ENCODE results near the gene TRIM46. TPM values are rescaled to one million over a fixed set of nuclear protein-coding genes. Genes with fewer than 3 reads are reported as not detected.
"Not testable (repeated sequence)": the region's sequence is repeated elsewhere in the genome, so short reads cannot be mapped to it uniquely, and the experiment has no call there.

The TRIM46 gene
- total RNA-seq, 1 experiment from 2014 or later = 1.0 TPM

- H3K4me1 ChIP-seq; H3K27ac ChIP-seq; H3K9me3 ChIP-seq (replicated peaks); DNase-seq; H3K36me3 ChIP-seq; H3K27me3 ChIP-seq; H3K4me3 ChIP-seq: not testable (repeated sequence)
These were observed 9.9 kb upstream of the TRIM46 start for GRCh38 chr1:155163785-155164184.

GRCh38 chr1:155164625-155165024 lies 9.0 kb upstream of the TRIM46 start:
- H3K9me3 ChIP-seq (replicated peaks); H3K4me3 ChIP-seq; H3K36me3 ChIP-seq; DNase-seq; H3K4me1 ChIP-seq; H3K27ac ChIP-seq; H3K27me3 ChIP-seq: not testable (repeated sequence)

- H3K36me3 ChIP-seq = no peaks in the 10 kb centered on the region
- H3K27ac ChIP-seq = no peak overlapping the region
- peak in 1 of 2 experiments; percentile 35 for DNase-seq
- H3K27me3 ChIP-seq = no peaks in the 10 kb centered on the region
- no peaks in the 10 kb centered on the region for H3K9me3 ChIP-seq (replicated peaks)
- peaks cover 3% of the 10 kb centered on the region; the same call in 1 of the 2 replicates for H3K4me1 ChIP-seq
- H3K4me3 ChIP-seq = peak overlapping the region; percentile 17; the same call in 1 of the 2 replicates
These were observed 7.6 kb upstream of the TRIM46 start for GRCh38 chr1:155166051-155166470.

GRCh38 chr1:155166471-155167165 lies 7.0 kb upstream of the TRIM46 start:
- Histone ChIP-seq H3K27me3 (no peaks in the 10 kb centered on the region), H3K4me3 (peak overlapping the region; percentile 36), H3K9me3 (replicated peaks) (no peaks in the 10 kb centered on the region), H3K27ac (no peak overlapping the region), H3K36me3 (no peaks in the 10 kb centered on the region), H3K4me1 (peaks cover 3% of the 10 kb centered on the region; the same call in 1 of the 2 replicates)
- DNase-seq = peak; percentile 36 to 59

GRCh38 chr1:155167166-155168104 lies 6.2 kb upstream of the TRIM46 start:
- no peaks in the 10 kb centered on the region for H3K36me3 ChIP-seq
- H3K9me3 ChIP-seq (replicated peaks) = no peaks in the 10 kb centered on the region
- peaks cover 8% of the 10 kb centered on the region; the same call in 1 of the 2 replicates for H3K4me1 ChIP-seq
- peak; percentile 82 to 94 for DNase-seq
- H3K27me3 ChIP-seq = no peaks in the 10 kb centered on the region
- H3K4me3 ChIP-seq = peak overlapping the region; percentile 36
- H3K27ac ChIP-seq = no peak overlapping the region

GRCh38 chr1:155168105-155168445 lies 5.6 kb upstream of the TRIM46 start:
- not testable (repeated sequence) for H3K4me1 ChIP-seq; DNase-seq; H3K36me3 ChIP-seq; H3K9me3 ChIP-seq (replicated peaks); H3K27ac ChIP-seq; H3K4me3 ChIP-seq; H3K27me3 ChIP-seq

GRCh38 chr1:155168456-155169210 lies 5.0 kb upstream of the TRIM46 start:
- Histone ChIP-seq H3K27ac (no peak overlapping the region), H3K27me3 (no peaks in the 10 kb centered on the region), H3K4me1 (peaks cover 11% of the 10 kb centered on the region), H3K9me3 (replicated peaks) (no peaks in the 10 kb centered on the region), H3K36me3 (no peaks in the 10 kb centered on the region), H3K4me3 (no peak overlapping the region)
- no peak for DNase-seq

GRCh38 chr1:155169541-155169940 lies 4.1 kb upstream of the TRIM46 start:
- DNase-seq = no peak
- Histone ChIP-seq H3K36me3 (no peaks in the 10 kb centered on the region), H3K4me1 (peaks cover 11% of the 10 kb centered on the region), H3K4me3 (no peak overlapping the region), H3K9me3 (replicated peaks) (no peaks in the 10 kb centered on the region), H3K27me3 (no peaks in the 10 kb centered on the region), H3K27ac (no peak overlapping the region)

GRCh38 chr1:155170101-155170785 lies 3.4 kb upstream of the TRIM46 start:
- H3K36me3 ChIP-seq = no peaks in the 10 kb centered on the region
- H3K4me3 ChIP-seq = no peak overlapping the region
- H3K4me1 ChIP-seq = peaks cover 11% of the 10 kb centered on the region
- no peak for DNase-seq
- H3K9me3 ChIP-seq (replicated peaks) = no peaks in the 10 kb centered on the region
- H3K27ac ChIP-seq = no peak overlapping the region
- no peaks in the 10 kb centered on the region for H3K27me3 ChIP-seq

- Histone ChIP-seq H3K4me3 (no peak overlapping the region), H3K27me3 (no peaks in the 10 kb centered on the region), H3K4me1 (peaks cover 11% of the 10 kb centered on the region), H3K36me3 (no peaks in the 10 kb centered on the region), H3K9me3 (replicated peaks) (no peaks in the 10 kb centered on the region), H3K27ac (no peak overlapping the region)
- no peak for DNase-seq
These were observed 2.8 kb upstream of the TRIM46 start for GRCh38 chr1:155170806-155171205.

- peak overlapping the region; percentile 91 for H3K4me3 ChIP-seq
- H3K9me3 ChIP-seq (replicated peaks) = no peaks in the 10 kb centered on the region
- peaks cover 11% of the 10 kb centered on the region for H3K4me1 ChIP-seq
- H3K36me3 ChIP-seq = no peaks in the 10 kb centered on the region
- H3K27ac ChIP-seq = peak overlapping the region; percentile 66; the same call in 1 of the 2 replicates
- no peaks in the 10 kb centered on the region for H3K27me3 ChIP-seq
- DNase-seq = no peak
These were observed 1.6 kb upstream of the TRIM46 start for GRCh38 chr1:155171836-155172731.

- peaks cover 9% of the 10 kb centered on the region for H3K4me1 ChIP-seq
- H3K9me3 ChIP-seq (replicated peaks) = no peaks in the 10 kb centered on the region
- peak within 1 kb of the TSS; percentile 91 for H3K4me3 ChIP-seq
- DNase-seq = peak; percentile 96 to 97
- no peaks in the 10 kb centered on the region for H3K36me3 ChIP-seq
- H3K27ac ChIP-seq = peak within 1 kb of the TSS; percentile 66
- no peaks in the 10 kb centered on the region for H3K27me3 ChIP-seq
These were observed 744 bp upstream of the TRIM46 start, which contains the start of gene KRTCAP2 for GRCh38 chr1:155172732-155173477. Gene KRTCAP2, minus strand, starts transcription at chr1:155173304. Its CDS starts 80 bp downstream, at chr1:155173224.
